Thyroid gland (tissue), 4 donors: ENCODE measurements around the gene EP400.

Experiments used
- POLR2A ChIP-seq, 2 donors: fragments of 450-650 bp; IDR thresholded peaks; one replicate each; pipeline ENCODE4 v1.6.1; 2017; ENCODE audit warnings: antibody characterized with exemption in 2 of 2, mild to moderate bottlenecking in 2 of 2, moderate library complexity in 1 of 2
- TF ChIP-seq, protein P1 (sequence below), 6 experiments: fragments of 200-600 bp in 3 of 6; fragments of 450-650 bp in 3 of 6; sonication (generic) in 3 of 6; IDR thresholded peaks; one replicate each; pipeline ENCODE4 v1.5.1; 2016 to 2019; ENCODE audit warnings: antibody characterized with exemption in 6 of 6, mild to moderate bottlenecking in 2 of 6, inconsistent platforms in 1 of 6, moderate library complexity in 1 of 6

DNA sequence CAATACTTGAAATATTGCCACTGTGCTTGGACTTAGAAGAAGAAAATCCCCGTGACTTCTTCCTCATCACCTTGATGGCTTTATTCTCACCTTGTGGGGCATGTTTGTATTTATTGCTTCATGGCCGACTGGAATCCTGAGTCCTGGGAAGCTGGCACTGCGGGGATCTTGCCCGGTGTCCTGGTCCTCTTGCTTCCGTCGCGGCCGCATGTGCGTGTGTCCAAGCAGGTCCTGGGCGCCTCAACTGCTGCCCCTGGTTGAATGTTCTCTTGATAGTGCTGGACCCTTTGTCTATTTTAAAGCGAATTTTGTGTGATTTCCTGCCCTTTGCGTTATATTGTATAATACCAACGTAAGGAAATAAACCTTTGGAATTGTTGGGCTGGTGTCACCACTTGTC, 27.0 kb upstream of the EP400 start:
- TF ChIP-seq, protein P1, sequence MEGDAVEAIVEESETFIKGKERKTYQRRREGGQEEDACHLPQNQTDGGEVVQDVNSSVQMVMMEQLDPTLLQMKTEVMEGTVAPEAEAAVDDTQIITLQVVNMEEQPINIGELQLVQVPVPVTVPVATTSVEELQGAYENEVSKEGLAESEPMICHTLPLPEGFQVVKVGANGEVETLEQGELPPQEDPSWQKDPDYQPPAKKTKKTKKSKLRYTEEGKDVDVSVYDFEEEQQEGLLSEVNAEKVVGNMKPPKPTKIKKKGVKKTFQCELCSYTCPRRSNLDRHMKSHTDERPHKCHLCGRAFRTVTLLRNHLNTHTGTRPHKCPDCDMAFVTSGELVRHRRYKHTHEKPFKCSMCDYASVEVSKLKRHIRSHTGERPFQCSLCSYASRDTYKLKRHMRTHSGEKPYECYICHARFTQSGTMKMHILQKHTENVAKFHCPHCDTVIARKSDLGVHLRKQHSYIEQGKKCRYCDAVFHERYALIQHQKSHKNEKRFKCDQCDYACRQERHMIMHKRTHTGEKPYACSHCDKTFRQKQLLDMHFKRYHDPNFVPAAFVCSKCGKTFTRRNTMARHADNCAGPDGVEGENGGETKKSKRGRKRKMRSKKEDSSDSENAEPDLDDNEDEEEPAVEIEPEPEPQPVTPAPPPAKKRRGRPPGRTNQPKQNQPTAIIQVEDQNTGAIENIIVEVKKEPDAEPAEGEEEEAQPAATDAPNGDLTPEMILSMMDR (IDR thresholded peaks at IDR 0.05): no peak
- no peak for TF ChIP-seq POLR2A (IDR thresholded peaks at IDR 0.05)
